ENCODE measurements around the gene C4A.
A peak's percentile ranks its signal among the peaks of the same experiment; 100 is the strongest.
"Not testable (repeated sequence)": the region's sequence is repeated elsewhere in the genome, so short reads cannot be mapped to it uniquely, and the experiment has no call there.

Gene C4A

DNA sequence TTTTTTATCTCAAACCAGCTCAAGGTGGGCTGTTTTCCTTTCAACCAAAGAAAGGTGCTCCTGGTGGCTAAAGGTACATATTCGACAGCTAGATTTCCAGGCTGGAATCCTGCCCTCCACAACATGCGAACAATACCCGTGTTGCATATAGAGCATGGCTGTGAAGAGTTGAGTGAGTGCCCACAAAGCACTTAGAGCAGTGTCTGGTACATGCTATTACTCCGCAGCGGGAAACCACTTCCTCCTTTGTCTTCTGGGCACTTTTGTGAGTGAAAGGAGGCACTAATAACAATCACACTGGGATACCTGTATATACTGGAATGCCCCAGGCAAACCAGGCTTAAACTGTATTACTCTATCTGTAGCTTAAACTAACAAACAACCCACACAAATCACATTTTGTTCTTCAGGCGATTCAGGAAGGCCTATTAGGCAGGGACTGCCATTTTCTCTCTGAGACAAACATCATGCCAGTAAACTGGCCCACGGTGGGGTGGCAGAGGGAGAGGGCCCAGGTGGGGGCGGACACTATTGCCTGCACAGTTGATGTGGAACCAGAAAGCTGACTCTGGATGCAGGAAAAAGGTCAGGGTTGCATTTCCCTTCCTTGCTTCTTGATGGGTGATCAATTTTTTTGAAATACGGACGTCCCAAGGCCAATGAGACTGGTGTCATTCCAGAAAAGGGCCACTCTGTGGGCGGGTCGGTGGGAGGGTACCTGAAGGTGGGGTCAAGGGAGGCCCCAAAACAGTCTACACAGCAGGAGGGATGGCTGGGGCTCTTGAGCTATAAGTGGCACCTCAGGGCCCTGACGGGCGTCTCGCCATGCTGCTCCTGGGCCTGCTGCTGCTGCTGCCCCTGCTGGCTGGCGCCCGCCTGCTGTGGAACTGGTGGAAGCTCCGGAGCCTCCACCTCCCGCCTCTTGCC, 56.0 kb downstream of the C4A start, which contains the start of gene CYP21A2:
Gene CYP21A2, plus strand, starts transcription at position 818 of the 927 bp plus-strand sequence. Its CDS starts 8 bp downstream, at position 826.
- not testable (repeated sequence) for DNase-seq

- DNase-seq = not testable (repeated sequence)
Observed at GRCh38 chr6:32038878-32039277, 57.0 kb downstream of the C4A start.

DNA sequence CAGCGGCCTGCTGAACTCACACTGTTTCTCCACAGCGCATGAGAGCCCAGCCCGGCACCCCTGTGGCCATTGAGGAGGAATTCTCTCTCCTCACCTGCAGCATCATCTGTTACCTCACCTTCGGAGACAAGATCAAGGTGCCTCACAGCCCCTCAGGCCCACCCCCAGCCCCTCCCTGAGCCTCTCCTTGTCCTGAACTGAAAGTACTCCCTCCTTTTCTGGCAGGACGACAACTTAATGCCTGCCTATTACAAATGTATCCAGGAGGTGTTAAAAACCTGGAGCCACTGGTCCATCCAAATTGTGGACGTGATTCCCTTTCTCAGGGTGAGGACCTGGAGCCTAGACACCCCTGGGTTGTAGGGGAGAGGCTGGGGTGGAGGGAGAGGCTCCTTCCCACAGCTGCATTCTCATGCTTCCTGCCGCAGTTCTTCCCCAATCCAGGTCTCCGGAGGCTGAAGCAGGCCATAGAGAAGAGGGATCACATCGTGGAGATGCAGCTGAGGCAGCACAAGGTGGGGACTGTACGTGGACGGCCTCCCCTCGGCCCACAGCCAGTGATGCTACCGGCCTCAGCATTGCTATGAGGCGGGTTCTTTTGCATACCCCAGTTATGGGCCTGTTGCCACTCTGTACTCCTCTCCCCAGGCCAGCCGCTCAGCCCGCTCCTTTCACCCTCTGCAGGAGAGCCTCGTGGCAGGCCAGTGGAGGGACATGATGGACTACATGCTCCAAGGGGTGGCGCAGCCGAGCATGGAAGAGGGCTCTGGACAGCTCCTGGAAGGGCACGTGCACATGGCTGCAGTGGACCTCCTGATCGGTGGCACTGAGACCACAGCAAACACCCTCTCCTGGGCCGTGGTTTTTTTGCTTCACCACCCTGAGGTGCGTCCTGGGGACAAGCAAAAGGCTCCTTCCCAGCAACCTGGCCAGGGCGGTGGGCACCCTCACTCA, 57.7 kb downstream of the C4A start:
- DNase-seq = not testable (repeated sequence)

DNA sequence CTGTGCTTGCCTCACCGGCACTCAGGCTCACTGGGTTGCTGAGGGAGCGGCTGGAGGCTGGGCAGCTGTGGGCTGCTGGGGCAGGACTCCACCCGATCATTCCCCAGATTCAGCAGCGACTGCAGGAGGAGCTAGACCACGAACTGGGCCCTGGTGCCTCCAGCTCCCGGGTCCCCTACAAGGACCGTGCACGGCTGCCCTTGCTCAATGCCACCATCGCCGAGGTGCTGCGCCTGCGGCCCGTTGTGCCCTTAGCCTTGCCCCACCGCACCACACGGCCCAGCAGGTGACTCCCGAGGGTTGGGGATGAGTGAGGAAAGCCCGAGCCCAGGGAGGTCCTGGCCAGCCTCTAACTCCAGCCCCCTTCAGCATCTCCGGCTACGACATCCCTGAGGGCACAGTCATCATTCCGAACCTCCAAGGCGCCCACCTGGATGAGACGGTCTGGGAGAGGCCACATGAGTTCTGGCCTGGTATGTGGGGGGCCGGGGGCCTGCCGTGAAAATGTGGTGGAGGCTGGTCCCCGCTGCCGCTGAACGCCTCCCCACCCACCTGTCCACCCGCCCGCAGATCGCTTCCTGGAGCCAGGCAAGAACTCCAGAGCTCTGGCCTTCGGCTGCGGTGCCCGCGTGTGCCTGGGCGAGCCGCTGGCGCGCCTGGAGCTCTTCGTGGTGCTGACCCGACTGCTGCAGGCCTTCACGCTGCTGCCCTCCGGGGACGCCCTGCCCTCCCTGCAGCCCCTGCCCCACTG, 58.6 kb downstream of the C4A start:
- not testable (repeated sequence) for DNase-seq

DNA sequence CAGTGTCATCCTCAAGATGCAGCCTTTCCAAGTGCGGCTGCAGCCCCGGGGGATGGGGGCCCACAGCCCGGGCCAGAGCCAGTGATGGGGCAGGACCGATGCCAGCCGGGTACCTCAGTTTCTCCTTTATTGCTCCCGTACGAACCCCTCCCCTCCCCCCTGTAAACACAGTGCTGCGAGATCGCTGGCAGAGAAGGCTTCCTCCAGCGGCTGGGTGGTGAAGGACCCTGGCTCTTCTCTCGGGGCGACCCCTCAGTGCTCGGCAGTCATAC, 59.1 kb downstream of the C4A start:
- not testable (repeated sequence) for DNase-seq

DNA sequence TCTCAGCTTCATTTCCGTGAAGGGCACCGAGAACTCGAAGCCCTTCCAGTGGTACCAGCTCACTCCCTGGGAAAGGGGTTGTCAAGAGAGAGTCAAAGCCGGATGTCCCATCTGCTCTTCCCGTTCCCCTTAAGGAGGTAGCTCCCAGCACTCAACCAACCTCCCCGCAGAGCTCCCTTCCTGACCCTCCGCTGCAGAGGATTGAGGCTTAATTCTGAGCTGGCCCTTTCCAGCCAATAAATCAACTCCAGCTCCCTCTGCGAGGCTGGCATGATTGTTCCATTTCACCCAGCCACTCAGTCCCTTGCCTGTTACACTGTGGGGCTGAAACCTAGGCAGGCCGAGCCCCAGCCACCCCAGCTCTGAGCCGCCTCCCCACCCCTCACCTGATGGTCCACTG, 59.5 kb downstream of the C4A start:
- DNase-seq = not testable (repeated sequence)

DNA sequence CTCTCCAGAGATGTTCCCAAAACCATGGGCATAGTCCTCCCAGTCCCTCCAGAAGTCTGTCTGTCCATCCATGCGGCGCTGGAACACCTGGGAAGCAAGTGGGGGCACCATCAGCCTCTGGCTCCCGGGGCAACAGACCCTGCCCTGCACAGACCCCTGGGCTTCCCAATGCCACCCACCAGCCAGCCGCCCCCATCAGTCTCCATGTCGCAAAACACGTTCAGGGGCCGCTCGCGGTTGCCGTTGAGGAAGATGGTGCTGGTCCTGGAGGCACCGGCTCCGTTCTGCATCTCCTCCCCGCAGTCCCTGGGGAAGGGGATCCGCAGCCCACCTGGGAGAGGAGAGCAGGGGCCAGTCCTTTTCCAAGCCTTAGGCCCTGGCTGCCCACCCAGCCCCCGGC, 60.4 kb downstream of the C4A start:
- DNase-seq = not testable (repeated sequence)

DNA sequence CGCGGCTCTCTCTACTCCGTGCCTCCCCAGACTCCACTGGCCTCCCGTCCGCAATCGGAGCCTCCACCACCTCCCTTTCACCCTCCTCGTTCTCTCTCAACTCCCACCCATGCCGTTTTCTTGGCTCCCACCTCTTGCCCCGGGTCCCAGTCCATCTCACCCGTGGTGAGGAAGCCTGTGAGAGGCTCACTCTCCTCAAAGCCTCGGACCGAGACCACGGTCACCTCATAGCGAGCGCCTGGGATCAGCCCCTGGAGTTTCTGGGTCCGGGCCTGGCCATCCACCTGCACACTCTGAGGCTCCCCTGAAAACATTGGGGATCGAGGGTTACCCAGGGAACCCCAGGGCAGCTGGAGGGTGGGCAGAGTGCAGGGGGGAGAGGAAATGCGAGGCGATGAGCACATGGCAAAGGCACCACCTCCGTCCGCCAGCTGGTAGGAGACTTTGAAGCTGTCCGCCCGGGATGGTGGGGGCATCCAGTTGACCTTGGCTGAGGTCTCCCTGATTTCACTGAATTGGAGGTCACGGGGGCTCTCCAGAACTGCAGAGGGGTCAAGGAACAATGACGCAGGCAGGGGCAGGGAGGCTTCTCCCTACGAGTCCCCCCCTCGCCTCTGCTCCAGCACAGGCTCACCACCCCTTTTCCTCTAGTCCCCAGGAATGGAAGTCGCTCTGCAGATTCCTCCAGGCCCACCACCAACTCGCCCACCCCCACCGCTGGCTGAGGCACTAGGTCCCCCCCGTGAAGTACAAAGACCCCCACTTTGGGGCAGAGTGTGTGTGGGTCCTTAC, 61.9 kb downstream of the C4A start:
- DNase-seq = not testable (repeated sequence)

- not testable (repeated sequence) for DNase-seq
Observed at GRCh38 chr6:32044916-32045315, 63.1 kb downstream of the C4A start.

DNA sequence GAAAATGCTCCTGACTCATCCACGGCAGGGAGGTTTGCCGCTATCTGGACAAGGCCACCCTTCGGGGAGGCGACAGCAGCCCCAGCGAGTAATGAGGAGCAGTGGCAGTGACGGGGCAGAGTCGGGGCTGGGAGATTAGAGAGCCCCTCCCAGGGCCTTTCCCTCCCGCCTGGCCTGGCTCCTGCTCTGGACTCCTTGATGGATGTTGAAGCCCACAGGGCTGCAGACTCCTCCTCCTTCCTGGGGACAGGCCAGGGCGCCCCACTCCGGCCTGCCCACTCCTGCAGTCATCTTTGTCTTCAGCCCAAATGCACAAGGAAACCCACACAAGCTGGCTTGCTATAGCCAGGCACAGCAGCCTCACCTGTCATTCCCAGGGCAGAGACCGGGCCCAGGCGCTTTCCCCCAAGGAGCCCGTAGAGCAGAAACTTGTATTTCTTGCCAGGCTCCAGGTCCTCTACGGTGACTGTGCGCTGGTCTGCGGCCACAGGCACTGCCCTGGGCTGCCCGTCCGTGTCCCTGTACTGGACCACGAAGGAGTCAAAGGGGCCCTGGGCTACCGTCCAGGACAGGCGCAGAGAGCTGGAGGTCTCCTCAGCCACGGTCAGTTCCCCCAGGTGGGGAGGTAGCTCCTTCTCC, 64.1 kb downstream of the C4A start:
- no peak for DNase-seq

DNA sequence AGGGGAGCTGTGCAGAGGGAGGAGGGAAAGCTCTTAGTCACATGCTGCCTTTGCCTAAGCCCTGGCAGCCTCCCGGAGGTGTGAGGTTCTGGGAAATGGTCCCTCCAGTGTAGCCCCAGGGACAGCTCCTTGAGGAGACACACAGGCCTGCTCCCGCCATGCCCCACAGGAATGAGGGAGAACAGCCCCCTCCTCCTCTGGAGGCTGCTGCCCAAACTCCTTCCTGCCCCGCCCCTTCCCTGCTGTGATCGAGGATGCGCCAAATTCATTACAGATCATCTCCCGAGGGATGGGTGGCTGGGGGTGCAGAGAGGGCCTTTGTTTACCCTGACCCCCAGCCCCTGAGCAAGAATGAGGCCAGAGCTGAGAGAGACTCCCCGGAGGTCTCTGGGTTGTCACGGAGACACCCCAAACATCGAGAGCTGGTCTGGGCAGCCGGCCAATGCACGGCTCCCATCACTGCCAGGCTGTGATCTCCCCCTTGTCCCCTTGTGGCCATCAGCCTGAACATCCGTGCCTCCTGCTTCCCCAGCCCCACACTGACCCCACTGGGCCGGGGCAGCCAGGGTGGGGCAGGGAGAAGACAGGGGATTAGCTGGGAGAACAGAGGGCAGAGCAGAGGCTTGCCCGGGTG, 64.7 kb downstream of the C4A start:
- no peak for DNase-seq

GRCh38 chr6:32047084-32047478, 65.2 kb downstream of the C4A start:
- DNase-seq = no peak

- no peak for DNase-seq
Observed at GRCh38 chr6:32047539-32047854, 65.6 kb downstream of the C4A start.

DNA sequence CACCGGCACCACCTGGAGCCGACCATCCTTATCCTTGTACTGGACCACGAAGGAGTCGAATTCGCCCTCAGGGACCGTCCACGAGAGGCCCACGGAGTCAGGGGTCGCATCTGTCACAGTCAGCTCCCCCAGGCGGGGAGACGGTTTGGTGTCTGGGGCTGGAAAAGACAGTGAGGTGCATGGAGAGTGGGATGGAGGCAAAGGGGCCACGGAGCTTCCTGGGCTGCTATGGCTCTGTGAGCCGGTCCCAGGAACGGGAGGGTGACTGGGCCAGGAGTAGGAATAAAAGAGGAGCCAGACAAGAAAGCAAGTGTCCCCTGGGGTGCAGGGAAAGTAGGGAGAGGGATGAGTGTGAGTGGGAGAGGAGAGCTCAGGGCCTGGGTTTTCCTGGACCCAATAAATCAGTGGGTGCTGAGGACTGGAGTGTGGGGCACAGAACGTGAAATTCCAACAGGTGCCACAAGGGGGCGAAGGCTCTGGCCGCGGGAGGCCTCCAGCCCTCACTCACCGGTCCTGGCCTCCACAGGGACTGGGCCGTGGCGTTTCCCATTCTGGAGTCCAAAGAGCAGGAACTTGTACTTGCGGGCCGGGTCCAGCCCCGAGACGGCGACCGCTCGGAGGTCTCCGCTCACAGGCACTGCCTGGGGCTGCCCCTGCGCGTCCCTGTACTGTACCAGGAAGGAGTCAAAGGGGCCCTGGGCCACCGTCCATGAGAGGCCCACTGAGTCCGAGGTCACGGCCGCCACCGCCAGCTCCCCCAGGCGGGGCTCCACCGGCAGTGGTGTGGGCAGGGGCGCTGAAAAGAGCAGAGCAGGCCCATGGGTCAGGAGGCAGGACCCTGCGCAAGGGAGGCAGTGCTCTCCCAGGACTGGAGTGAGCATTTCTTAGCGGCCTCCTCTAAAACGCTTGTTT, 66.3 kb downstream of the C4A start:
- DNase-seq = peak; percentile 5

DNA sequence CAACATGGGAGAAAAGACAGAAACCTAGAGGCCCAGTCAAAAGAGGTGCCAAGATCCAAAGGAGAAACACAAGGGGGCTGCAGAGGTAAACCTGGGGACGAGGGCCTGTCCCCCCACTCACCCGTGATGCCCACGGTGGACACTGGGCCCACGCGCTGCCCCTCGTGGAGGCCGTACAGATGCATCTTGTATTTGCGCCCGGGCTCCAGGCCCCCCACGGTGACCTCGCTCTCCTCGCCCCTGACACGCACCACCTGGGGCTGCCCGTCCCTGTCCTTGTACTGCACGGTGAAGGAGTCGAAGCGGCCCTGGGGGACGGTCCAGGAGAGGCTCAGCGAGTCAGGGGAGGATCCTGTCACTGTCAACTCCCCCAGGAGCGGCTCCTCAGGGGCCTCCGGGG, 67.3 kb downstream of the C4A start:
- not testable (repeated sequence) for DNase-seq

DNA sequence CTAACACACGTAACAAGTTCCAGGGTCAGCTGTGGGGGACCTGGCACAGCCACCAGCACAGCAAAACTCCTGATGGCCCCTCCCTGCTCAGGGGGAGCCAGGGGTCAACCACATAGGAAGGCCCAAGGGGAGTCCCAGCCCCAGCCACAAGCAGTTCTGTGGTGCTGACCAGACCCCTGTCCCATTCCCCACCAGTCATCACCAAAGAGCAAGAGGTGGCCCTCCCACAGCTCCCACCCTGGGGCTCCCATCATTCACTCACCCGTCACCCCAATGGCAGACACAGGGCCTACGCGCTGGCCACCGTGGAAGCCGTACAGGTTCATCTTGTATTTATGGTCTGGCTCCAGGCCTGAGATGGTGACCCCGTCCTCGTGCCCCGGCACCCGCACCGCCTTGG, 67.9 kb downstream of the C4A start:
- not testable (repeated sequence) for DNase-seq

GRCh38 chr6:32050562-32050961, 68.7 kb downstream of the C4A start:
- no peak for DNase-seq
